Measurements from ENCODE around the gene PLXNA2.

Gene PLXNA2

DNA sequence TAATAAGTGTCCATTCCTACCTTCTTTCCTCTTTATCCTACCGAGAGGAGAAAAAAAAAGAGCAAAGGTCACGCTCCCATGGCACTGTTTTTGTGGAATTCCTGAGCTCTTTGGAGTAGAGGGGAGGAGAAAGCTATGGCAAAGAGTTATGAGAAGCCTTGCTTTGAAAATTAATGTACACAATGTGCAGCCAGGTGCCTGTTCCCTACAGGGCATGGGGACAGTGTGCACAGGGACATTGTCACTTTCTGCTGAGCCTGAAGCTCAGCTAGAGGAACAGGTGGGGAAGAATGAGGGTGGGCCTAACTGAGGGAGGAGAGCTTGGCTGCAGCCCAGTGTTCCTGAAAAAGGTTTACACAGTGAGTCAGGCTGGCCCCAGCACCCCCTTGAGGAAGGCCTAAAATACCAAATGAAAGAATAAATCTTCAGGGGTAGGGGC, 66.1 kb downstream of the PLXNA2 start:
- no peak for DNase-seq

DNA sequence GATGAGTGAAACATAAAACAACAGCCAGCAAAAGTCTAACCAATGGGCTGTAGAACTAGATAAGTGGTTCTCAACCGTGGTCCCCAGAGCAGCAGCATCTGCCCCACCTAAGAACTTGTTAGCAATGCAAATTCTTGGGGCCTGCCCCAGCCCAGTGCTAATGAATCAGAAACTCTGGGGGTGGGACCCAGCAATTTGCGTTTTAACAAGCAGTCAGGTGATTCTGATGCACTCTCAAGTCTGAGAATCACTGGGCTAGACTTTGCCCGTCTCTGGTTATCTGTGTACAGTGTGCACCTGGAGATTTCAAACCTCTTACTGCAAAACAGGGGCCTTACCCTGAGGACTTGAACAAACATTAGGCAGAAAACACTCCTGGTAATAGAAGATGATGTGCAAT, 66.5 kb downstream of the PLXNA2 start:
- DNase-seq = no peak

- DNase-seq = no peak
These were observed 67.5 kb downstream of the PLXNA2 start for GRCh38 chr1:208176649-208177048.

DNA sequence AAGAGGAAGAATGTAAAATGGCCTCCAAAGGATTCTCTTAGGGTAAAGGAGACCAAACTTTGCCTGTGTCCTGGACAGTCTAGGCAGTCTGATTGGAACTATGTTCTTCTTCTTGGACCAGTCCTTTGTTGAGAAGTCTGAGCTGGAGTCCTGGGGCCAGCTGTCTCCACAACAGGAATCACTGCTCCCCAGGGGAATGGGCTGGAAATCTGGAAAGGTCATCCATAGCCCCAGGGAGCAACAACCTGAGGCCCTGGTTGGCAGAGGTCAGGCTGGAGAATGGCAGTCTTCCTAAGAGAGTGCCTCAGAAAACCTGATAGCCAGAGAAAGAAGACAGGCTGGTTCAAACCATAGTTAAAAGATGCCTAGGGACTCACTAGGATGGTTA, 68.7 kb downstream of the PLXNA2 start:
- no peak for DNase-seq

DNA sequence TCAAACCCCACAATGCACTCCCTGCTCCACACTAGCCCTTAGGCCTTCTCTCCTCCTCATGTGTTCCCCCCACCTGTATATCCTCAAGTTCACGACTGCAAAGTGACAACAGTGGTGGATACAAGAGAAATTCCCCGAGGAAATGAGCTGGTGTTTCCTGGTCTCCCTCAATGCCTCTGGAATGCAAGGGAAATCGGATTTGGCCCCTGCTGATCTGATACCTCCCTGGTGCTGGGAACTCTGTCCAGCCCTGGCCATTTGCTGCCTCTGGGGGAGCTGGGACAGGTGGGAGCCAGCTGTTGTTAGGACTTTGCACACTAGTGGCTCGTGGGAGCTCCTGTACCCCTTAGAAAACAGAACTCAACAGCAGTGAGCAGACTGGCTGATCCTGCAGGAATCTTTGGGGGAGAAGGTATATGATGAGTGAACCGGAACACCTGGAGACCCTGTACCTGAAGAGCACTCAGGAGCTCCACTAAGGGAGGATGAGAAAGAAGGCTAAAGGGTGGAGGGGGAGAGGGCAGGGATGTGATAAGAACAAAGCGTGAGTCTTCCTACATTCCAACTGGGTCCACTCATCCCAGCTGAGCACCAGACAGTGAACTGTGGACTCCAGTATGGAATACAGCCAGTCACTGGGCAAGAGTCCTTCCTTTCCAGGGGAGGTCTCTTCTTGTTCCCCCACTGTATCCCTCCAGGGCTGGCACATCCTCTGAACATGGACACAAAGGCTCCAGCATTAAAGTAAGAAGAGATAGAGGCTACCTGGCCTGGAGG, 69.3 kb downstream of the PLXNA2 start:
- no peak for DNase-seq

- no peak for DNase-seq
These were observed 70.0 kb downstream of the PLXNA2 start for GRCh38 chr1:208174200-208174599.

GRCh38 chr1:208173749-208174148, 70.4 kb downstream of the PLXNA2 start:
- no peak for DNase-seq

GRCh38 chr1:208172423-208173145, 71.6 kb downstream of the PLXNA2 start:
- DNase-seq = no peak

DNA sequence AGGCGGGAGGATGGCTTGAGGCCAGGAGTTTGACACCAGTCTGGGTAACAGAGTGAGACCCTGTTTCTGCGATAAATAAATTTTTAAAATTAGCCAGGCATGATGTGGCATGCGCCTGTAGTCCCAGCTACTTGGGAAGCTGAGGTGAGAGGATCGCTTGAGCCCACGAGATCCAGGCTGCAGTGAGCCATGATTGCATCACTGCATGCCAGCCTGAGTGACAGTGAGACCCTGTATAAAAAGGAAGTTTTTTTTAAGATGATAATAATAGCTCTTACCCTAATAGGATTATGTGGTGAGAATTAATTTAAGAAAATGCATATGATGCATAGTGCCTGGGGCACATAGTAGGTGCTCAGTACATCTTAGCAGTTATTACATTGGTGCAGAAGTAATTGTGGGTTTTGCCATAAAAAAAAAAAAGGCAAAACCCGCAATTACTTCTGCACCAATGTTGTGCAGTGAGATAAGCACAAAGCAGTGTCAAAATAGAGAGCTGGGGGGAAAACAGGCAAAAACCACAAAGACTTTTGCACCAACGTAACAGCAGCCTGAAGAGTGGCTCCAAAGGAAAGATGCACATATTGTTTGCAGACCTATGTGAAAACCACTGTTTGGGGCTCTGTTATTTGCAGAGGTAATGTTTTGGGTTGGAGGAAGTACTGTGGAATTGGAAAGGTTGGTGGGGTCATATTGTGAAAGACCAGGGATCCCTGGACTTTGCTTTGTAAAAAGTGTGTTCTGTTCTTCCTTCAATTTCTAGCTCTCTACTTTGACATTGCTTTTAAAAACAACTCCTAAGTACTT, 72.4 kb downstream of the PLXNA2 start:
- DNase-seq = no peak

DNA sequence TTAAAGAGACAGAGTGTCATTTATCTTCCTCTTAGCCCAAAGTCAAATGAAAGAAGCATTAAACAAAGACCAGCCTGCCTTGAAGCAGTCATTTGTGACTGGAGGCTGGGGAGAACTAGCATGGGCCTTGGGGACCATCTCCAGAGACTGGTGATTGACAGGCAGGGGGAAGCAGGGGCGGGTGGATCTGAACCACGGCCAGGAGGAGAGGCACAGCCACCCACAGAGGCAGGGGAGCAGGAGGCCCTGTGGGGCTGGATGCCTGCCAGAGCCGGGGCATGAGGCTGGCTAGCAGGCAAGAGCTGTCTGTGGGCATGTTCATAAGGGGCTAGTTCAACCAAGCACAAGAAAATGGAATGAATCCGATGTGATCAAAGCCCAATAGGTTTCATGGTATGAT, 73.9 kb downstream of the PLXNA2 start:
- DNase-seq = no peak

DNA sequence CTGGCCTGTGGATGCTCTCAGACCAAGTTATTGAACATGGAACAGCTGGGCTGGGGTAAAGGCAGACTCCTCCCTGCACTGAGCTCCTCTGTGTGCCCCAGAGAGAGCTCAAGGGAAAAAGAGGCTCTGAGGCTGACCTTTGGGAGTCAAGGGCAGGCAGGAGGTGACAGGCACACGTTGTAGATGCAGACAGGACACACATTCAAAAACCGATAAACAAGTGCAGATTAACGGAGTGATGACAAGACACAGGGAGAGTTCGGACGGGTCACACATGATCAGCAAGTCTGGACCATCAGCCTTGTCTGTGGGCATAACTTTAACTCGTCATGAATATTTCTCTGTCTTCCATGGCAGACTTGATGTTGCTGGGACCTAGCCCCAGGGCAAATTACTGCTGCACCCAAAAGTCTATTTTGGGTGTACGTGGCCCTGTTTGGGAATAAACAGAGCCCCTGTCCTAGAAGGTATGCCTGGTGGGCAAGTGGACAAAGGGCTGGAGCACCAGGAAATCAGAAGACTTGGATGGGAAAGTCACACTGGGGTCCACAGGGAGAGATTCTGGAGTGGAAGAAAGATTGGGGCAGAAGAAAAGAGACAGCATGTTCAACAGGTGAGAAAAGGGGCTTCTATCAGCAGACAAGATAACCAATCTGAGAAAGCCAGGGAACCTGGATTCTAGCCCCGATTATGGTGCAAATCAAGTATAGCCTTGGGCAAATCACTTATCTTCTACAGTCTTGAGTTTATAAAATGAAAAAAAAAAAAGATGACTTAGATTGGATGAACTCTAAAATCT, 74.9 kb downstream of the PLXNA2 start:
- no peak for DNase-seq

DNA sequence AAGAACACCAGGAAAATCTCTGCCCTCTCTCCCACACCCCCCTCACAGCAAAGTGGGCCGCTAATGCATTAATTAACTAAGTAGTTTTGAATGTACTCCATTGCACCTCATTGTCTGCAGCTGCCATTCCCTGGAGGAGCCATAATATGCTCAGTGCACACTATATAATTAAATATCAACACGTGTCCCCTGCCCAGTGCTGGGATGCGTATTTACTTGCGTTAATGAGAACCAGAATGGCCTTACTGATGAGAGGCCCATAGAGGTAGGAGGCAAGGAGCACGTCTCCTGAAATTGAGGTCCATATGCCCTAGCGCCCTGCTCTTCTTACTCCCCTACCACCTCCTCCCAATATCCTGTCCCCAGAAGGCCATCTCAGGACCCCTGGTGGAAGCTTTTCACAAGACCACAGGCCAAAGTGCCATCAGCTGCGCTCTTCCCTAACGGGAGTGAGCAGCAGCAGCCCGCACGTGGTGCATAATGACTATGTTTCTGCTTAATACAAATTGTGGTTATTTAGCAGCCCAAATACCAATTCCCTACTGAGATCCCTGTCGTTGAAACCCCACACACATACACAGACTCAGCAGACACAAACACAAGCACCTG, 76.8 kb downstream of the PLXNA2 start:
- no peak for DNase-seq

DNA sequence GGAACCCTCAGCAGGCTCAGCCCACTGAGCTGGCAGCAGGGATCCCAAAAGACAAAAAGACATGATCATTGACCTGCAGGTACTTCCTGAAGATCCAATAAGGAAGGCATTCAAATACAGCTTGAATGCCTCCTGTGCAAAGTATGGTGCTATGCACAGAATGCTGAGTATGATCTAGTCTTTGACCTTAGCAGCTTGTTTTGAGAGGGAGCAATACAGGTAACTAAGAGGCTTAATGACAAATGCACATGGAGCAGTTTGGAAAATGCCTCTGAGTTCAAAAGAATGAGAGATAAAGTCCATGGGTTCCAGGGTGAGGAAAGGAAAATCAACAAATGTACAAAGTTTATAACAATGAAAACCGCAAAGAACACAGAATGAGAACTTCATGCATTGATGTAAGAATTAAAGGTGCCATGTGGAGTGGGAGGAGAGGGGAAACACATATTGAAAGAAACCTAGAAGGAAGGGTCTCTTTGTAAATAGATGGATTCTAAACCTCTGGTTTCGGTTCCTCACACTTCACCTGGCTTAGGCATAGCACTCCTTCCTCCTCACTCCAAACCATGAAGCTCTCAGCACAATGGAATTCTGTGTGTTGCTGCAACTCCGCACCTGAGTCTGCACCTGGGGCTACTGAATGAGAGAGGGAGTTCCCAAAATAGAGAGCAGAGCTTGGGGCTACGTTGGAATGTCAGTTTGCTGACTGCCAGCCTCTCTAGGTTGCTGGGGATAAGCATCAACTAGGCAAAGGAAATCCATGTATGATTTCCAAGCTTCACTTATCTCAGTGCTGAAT, 77.6 kb downstream of the PLXNA2 start:
- no peak for DNase-seq

- DNase-seq = no peak
These were observed 78.5 kb downstream of the PLXNA2 start for GRCh38 chr1:208165659-208166058.

- no peak for DNase-seq
These were observed 79.6 kb downstream of the PLXNA2 start for GRCh38 chr1:208164609-208165008.

GRCh38 chr1:208163539-208163938, 80.6 kb downstream of the PLXNA2 start:
- DNase-seq = no peak

DNA sequence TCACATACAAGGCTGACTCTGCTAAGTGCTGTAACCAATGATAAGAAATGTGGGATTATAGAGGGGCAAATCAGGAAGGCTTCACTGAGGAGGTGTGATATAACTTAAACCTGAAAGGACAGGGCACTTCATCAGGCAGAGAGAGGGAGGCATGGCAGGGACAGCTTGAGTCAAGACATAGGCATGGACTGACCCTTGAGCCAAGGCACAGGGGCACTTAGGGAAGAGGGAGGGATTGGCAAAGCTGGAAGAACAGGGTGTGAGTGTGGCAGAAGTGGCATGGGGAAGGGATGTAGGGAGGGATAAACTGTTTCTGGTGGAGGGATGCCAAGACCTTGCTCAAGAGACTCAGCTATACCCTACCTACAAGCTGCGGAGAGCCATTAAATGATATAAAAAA, 81.3 kb downstream of the PLXNA2 start:
- DNase-seq = no peak

- no peak for DNase-seq
These were observed 82.4 kb downstream of the PLXNA2 start for GRCh38 chr1:208161656-208162375.

DNA sequence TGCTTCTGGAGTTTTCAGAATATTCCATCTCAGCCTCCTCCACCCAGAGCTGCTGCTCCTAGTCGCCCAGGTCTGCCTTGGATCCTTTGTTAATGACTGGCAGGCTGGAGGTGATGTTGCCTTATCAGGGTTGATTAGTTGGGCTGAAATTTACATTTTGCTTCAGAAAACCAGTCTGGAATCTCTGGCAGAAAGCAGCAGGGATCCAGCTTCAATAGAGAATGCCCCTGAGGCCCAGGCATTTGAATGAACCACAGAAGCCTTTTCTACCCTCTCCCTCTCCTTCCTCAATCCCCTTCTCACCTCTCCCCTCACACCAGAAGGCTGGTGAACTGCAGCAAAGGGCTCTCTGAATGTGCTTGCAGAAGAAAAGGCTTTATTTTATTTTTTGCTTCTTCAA, 83.2 kb downstream of the PLXNA2 start:
- no peak for DNase-seq

GRCh38 chr1:208160259-208160819, 83.8 kb downstream of the PLXNA2 start:
- no peak for DNase-seq
